Measurements from ENCODE around the gene CLDN16.

Gene CLDN16, protein sequence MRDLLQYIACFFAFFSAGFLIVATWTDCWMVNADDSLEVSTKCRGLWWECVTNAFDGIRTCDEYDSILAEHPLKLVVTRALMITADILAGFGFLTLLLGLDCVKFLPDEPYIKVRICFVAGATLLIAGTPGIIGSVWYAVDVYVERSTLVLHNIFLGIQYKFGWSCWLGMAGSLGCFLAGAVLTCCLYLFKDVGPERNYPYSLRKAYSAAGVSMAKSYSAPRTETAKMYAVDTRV

GRCh38 chr3:190387578-190388213 lies at the start of gene CLDN16:
Gene CLDN16 (plus strand): TSS chr3:190388163. CDS start chr3:190388330, 167 bp downstream.
- DNase-seq (ENCODE audit: low read depth in 3 of 3, low spot score in 1 of 3): no peak

DNA sequence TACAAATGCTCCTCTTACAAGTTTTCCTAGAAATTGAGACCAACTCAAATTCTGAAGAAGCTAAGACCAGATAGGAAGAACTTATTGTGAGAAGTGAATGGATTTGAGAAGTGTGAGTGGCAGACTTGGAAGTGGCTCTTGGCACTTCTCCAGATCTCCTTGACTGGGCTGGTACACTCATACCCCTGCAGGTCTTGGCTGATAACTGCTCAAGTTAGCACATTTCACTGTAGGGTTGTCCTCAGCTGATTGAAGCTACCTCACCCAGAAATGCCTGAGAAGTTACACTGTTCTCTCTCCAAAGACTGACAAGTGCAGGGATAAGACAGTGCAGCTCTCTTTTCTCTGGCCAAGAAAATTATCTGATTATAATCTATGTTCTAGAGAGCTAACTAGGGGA lies 49.2 kb upstream of the CLDN16 start:
- DNase-seq (ENCODE audit: low read depth in 3 of 3, low spot score in 1 of 3): no peak

DNA sequence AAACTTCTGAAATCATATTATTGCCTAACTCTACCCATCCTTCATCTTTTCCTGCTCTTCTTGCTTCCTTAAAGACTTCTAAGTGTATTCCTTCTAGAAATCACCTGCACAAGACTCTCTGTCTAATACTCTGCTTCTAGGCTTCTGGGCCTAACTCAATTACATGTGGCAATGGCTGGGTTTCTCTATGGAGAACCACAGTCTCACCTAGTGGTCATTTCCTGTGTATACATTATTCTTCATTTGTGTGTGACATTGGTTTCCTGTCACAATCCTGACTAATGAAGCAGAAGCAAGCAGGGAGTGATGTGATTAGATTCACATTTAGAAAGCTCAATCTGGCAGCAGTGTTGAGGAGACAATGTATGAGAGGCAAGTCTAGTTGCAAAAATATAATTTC lies 48.8 kb upstream of the CLDN16 start:
- DNase-seq (ENCODE audit: low read depth in 3 of 3, low spot score in 1 of 3): no peak

- DNase-seq (ENCODE audit: low read depth in 3 of 3, low spot score in 1 of 3): no peak
These were observed 47.9 kb upstream of the CLDN16 start for GRCh38 chr3:190340071-190340470.

GRCh38 chr3:190345027-190345821 lies 42.7 kb upstream of the CLDN16 start:
- no peak for DNase-seq (ENCODE audit: low read depth in 3 of 3, low spot score in 1 of 3)

DNA sequence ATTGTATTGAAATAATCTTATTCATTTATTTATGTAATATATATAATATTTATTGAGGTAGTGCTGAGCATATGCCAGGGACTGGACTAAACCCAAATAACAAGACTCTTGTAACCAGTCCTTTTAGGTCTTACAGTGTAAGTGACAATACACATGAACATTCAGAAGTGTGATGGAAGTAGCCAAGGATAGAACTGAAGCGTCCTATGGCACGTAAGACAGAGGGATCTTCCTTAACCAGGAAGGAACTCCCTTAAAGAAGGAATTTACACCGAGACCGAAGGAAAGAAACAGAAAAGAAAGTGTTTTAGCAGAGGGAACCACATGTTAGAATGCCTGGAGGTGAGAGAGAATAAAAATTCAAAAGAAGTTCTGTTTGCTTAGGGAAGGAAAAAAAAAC lies 42.1 kb upstream of the CLDN16 start:
- no peak for DNase-seq (ENCODE audit: low read depth in 3 of 3, low spot score in 1 of 3)

DNA sequence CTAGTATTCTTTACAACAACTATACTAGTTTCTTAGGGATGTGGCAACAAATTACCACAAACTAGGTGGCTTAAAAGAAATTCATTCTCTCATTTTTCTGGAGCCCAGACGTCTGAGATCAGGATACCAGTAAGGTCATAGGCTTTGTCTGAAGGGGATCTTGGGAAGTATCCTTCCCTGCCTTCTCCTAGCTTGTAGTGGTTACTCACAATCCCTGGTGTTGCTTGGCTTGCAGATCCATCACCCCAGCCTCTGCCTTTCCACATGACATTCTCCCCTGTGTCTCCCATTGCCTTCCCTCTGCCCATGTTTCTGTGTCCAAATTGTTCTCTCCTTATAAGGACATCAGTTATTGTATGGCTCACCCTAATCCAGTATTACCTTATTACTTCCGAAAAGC lies 41.4 kb upstream of the CLDN16 start:
- DNase-seq (ENCODE audit: low read depth in 3 of 3, low spot score in 1 of 3): no peak

DNA sequence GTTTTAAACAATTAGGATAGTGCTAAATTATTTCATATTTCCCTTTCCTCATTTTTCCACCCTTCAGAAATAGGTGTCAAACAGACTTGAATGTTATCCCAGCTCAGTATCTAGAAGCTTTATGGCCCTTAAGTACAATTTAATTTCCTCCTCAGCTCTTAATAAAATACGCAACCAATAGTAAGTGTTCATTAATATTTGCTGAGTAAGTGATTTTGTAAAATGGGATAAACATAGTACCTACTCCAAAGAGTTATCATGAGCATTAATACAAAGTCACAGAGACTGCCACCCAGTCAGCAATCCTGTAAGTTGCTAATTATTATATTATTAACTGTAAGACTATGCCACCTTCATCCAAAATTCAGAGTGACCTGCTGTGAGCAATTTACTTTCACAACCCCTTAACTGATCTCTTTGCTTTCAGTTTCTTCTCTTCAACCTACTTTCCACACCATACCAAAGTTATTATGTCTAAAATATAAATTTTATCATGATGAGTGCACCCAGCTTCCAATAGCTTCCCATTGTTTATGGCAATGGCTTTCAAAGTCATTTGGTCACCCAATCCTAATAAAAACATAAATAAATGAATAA lies 35.0 kb upstream of the CLDN16 start:
- DNase-seq (ENCODE audit: low read depth in 3 of 3, low spot score in 1 of 3): no peak

DNA sequence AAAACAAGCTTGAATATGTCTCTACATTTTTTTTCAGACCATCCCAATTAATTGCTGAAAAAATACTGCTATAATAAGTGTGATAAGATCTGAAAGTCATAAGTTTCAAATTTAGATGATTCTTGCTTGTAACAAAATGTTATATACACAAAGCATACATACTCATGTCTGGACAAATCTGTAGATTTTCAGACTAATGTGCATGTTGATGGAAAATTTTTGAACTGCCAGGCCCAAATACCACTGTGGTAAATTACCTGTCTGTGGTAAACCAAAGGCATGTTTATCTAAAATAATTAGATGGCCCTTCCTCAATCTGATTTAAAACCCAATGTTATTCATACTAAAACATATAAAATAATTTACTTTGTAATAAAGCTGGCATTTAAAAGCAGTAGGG lies 31.7 kb upstream of the CLDN16 start:
- DNase-seq (ENCODE audit: low read depth in 3 of 3, low spot score in 1 of 3): no peak

- DNase-seq (ENCODE audit: low read depth in 3 of 3, low spot score in 1 of 3): no peak
These were observed 30.5 kb upstream of the CLDN16 start for GRCh38 chr3:190357468-190357867.

DNA sequence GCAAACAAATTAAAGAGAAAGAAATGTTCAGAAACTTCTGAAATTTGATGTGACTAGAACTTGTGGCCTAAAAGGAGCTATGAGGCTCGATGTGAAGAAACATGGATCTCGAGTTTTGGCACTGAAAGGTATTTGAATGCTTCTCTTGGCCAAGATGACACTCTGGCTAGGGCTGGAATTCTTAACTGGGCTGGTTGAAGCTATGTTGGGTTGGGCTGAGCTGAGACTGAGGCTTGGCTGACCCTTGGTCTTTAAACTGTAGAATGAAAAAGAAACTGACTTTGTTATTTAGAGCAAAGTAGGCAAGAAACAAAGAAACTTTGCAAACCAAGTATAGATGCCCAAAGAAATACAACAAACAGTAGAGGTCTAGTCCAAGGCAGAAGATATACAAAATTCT lies 28.1 kb upstream of the CLDN16 start:
- DNase-seq (ENCODE audit: low read depth in 3 of 3, low spot score in 1 of 3): no peak

- no peak for DNase-seq (ENCODE audit: low read depth in 3 of 3, low spot score in 1 of 3)
These were observed 27.7 kb upstream of the CLDN16 start for GRCh38 chr3:190360228-190360627.

DNA sequence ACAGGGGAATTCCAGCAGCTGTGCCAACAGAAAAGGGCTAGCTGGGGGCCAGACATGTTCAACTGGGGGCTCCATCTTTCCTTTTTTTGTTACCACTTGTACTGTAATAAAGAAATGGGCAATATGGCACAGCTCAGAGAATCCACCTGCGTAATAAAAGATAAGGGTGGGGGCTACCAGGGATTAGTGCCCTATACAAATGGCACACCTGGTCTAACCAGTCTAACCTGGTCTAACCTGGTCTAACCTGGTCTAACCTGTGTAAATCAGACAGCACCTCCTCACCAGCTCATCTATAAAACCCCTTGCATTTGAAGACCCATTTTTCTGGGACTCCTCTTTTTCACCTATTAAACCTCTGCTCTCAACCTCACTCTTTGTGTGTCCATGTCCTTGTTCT lies 26.2 kb upstream of the CLDN16 start:
- no peak for DNase-seq (ENCODE audit: low read depth in 3 of 3, low spot score in 1 of 3)

- DNase-seq (ENCODE audit: low read depth in 3 of 3, low spot score in 1 of 3): no peak
These were observed 25.7 kb upstream of the CLDN16 start for GRCh38 chr3:190362258-190362657.

DNA sequence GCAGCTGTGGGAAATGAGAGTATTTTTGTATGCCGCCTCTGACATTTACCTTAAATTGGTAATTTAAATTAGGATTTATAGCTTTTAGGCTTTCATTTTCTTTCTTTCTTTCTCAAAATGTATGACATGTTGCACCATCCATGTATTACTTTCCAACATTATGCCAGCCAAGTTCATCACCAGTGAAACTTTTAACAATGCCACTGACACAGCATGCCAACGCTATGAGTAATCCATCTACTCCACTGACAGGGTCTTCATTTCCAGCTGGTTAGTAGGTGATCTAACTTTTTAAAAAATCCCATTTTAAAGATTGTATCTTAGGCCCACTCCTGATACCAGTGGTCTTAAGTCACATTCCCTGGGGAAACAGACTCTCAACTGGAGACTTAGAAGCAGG lies 21.8 kb upstream of the CLDN16 start:
- DNase-seq (ENCODE audit: low read depth in 3 of 3, low spot score in 1 of 3): no peak

DNA sequence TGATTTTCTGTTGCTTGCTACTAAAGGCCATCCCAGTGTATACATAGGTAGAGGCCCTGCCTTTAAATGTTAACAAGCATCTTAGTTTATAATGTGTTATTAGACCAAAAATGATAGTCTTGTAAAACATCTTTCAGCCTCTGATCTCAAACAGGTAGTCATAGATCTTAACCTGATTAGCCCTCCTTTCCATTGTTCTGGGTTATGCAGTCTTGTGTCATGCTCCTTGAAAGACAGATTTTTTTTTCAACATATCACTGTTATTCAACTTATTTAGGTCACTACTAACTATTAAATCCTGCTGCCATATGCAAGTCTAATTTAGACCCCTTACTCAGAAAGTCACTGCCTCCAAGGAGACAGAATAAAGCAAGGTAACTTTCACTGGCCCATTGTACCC lies 19.1 kb upstream of the CLDN16 start:
- no peak for DNase-seq (ENCODE audit: low read depth in 3 of 3, low spot score in 1 of 3)

GRCh38 chr3:190369668-190370295 lies 18.2 kb upstream of the CLDN16 start:
- no peak for DNase-seq (ENCODE audit: low read depth in 3 of 3, low spot score in 1 of 3)

- no peak for DNase-seq (ENCODE audit: low read depth in 3 of 3, low spot score in 1 of 3)
These were observed 17.6 kb upstream of the CLDN16 start for GRCh38 chr3:190370369-190370768.

DNA sequence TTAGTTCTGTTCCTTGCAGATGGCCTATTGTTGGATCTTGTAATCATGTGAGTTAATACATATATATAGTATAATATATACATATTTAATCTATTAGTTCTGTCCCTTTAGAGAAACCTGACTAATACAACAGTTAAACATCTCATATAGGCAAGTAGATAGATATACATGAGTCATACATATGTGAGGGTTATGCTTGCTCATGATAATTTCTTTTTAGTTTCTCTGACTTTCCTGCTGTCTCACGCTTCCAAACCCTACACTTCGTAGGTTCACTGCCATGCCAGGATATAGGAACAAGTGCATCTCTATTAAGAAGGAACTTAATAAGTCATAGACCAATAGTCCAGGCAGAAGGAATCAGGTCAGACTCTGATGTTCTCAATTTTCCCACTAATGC lies 16.8 kb upstream of the CLDN16 start:
- DNase-seq (ENCODE audit: low read depth in 3 of 3, low spot score in 1 of 3): no peak

DNA sequence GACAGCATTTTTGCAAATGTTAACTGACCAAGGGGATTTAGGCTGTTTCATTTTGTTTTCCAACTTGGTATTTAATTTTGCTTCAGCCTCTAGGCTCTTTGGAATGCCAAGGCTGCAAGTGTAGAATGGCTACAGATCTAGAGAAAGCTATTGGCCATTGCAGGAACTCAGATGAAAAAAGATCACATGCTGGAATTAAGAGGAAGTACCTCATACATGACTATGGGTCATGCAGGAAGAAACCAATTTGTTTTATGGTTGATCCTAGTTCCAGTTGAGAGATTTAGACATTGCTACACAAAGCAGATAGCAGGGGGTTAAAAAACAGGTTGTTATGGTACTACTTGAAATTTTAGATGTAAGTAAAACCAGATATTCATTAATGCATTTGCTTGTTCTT lies 12.7 kb upstream of the CLDN16 start:
- no peak for DNase-seq (ENCODE audit: low read depth in 3 of 3, low spot score in 1 of 3)

DNA sequence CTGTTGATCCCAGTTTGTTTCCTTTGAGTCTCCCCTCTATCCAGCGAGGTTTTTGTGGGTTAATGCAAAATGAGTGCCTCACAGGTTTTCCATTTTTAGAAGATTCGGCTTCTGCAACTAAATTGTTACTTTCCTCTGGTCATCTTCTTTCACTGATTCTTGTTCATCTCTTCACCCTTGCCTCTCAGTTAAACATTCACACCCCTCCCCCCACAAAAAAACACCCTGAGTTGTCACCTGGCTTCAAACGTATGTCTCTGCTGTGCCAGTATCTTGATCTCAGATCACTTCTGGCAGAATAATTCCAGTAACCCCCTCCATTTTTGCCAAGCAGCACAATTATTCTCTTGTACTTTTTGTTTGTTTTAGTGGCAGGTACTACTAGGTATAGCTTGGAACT lies 12.3 kb upstream of the CLDN16 start:
- no peak for DNase-seq (ENCODE audit: low read depth in 3 of 3, low spot score in 1 of 3)

All from stimulated activated CD4-positive, alpha-beta T cell treated with anti-CD3 and anti-CD28 coated beads, TNF-alpha, amount 100 ng/mL, for 1 hour (primary cell).